HepG2 (cell line): ENCODE data around the gene COMMD7. TPM values are rescaled to one million over a fixed set of nuclear protein-coding genes. Genes with fewer than 3 reads are reported as not detected.

Source experiments
- ATAC-seq: fragments of 200-7000 bp; cut with Tn5 transposase; 3 replicates; pipeline ENCODE4 v1.9.1; 2020; ENCODE audit warnings: mild to moderate bottlenecking, moderate library complexity
- BruUV-seq: library from RNA; stranded (reverse); fragments of 400-500 nt; replicated peaks from 2 replicates; lab custom pipeline; 2021; lab: Mats Ljungman, UMichigan
- CTCF ChIA-PET: fragments of 300-600 bp; formaldehyde crosslinking; extraction: SDS; loops from one replicate; lab custom pipeline; 2021; ENCODE audit warnings: low total read pairs, inconsistent platforms, low intra/inter-chr PET ratio; lab: Yijun Ruan, JAX
- POLR2A ChIA-PET: fragments of 350-600 bp; sonication (Branson Sonifier 250); formaldehyde crosslinking; loops from one replicate; lab custom pipeline; 2020; ENCODE audit warnings: antibody characterized with exemption, inconsistent platforms; lab: Yijun Ruan, JAX
- DNase-seq: peaks from one replicate; pipeline ENCODE4 v3.0.0-alpha.2; 2015; ENCODE audit warnings: low spot score
- FAIRE-seq: peaks from 3 replicates; lab custom pipeline; 2011; peaks lifted over from hg19 to GRCh38; lab: Jason Lieb, UNC
- H2AFZ ChIP-seq: one replicate; pipeline ENCODE4 v1.6.1; 2011; ENCODE audit warnings: low read length, inconsistent platforms
- H3K27ac ChIP-seq: fragments of 300-600 bp; 3 replicates; pipeline ENCODE4 v1.8.0; 2011; ENCODE audit warnings: mixed run types, mild to moderate bottlenecking, mixed read lengths, low read length, inconsistent platforms; ENCODE audit not compliant: insufficient read depth; ENCODE audit errors: extremely low read length
- H3K27me3 ChIP-seq, 2 experiments: fragments of 200-600 bp in 1 of 2; 2 replicates in 1 of 2; 3 replicates in 1 of 2; pipeline versions ENCODE4 v1.6.0 to v1.8.0; 2011; ENCODE audit warnings: low read length in 2 of 2, mild to moderate bottlenecking in 2 of 2, moderate library complexity in 2 of 2, inconsistent platforms in 1 of 2; ENCODE audit not compliant: insufficient read depth in 2 of 2, control insufficient read depth in 1 of 2
- H3K36me3 ChIP-seq, 2 experiments: fragments of 200-600 bp in 1 of 2; replicated peaks in 1 of 2; 2 replicates in 1 of 2; 3 replicates in 1 of 2; pipeline versions ENCODE4 v1.5.1 to v1.8.0; 2011; ENCODE audit warnings: low read length in 2 of 2, inconsistent platforms in 1 of 2; ENCODE audit not compliant: insufficient read depth in 2 of 2, control insufficient read depth in 1 of 2
- H3K4me1 ChIP-seq: 2 replicates; pipeline ENCODE4 v1.5.1; 2012; ENCODE audit warnings: low read length, inconsistent platforms; ENCODE audit not compliant: insufficient read depth
- H3K4me2 ChIP-seq: 2 replicates; pipeline ENCODE4 v1.6.0; 2011; ENCODE audit warnings: low read depth, low read length, inconsistent platforms
- H3K4me3 ChIP-seq, 3 experiments: fragments of 200-600 bp in 1 of 3; sonication (generic), shearing (Covaris generic) in 1 of 3; replicated peaks in 1 of 3; 2 replicates each; pipeline ENCODE4 v1.5.1; 2011 to 2016; ENCODE audit warnings: low read length in 3 of 3, inconsistent platforms in 2 of 3, low read depth in 2 of 3, mild to moderate bottlenecking in 2 of 3, control low read depth in 1 of 3, mixed read lengths in 1 of 3; ENCODE audit not compliant: insufficient read depth in 1 of 3
- H3K79me2 ChIP-seq: one replicate; pipeline ENCODE4 v1.6.1; 2011; ENCODE audit warnings: low read length, inconsistent platforms; ENCODE audit not compliant: insufficient read depth
- H3K9ac ChIP-seq: 2 replicates; pipeline ENCODE4 v1.6.0; 2011; ENCODE audit warnings: mild to moderate bottlenecking, low read depth, low read length, inconsistent platforms; ENCODE audit not compliant: insufficient read depth
- H3K9me3 ChIP-seq: 2 replicates; pipeline ENCODE4 v1.5.1; 2012; ENCODE audit warnings: mild to moderate bottlenecking, low read length
- H4K20me1 ChIP-seq: 2 replicates; pipeline ENCODE4 v1.6.0; 2011; ENCODE audit warnings: inconsistent platforms, mild to moderate bottlenecking, low read length, moderate library complexity; ENCODE audit not compliant: insufficient read depth
- ARID2 ChIP-seq: sonication (generic); formaldehyde crosslinking; IDR thresholded peaks from 2 replicates; pipeline ENCODE4 v1.8.1; 2022; ENCODE audit warnings: mild to moderate bottlenecking, missing genetic modification reagents, borderline replicate concordance
- GZF1 ChIP-seq: sonication (generic); formaldehyde crosslinking; IDR thresholded peaks from 2 replicates; pipeline ENCODE4 v1.5.1; 2020; ENCODE audit warnings: mild to moderate bottlenecking, missing genetic modification reagents
- KMT2A ChIP-seq: sonication (generic); formaldehyde crosslinking; IDR thresholded peaks from 2 replicates; pipeline ENCODE4 v1.4.0; 2020; ENCODE audit warnings: missing genetic modification reagents
- RBAK ChIP-seq: sonication (generic); formaldehyde crosslinking; IDR thresholded peaks from 2 replicates; pipeline ENCODE4 v1.5.1; 2020; ENCODE audit warnings: mild to moderate bottlenecking, missing genetic modification reagents
- SNAPC2 ChIP-seq: sonication (generic); formaldehyde crosslinking; IDR thresholded peaks from 2 replicates; pipeline ENCODE4 v1.8.1; 2022; ENCODE audit warnings: mild to moderate bottlenecking, missing genetic modification reagents
- TEAD2 ChIP-seq: sonication (generic); formaldehyde crosslinking; IDR thresholded peaks from 2 replicates; pipeline ENCODE4 v1.9.0; 2021; ENCODE audit warnings: missing genetic modification reagents
- ZNF280B ChIP-seq: sonication (generic); formaldehyde crosslinking; IDR thresholded peaks from 2 replicates; pipeline ENCODE4 v1.5.0; 2020; ENCODE audit warnings: missing genetic modification reagents, mild to moderate bottlenecking, borderline replicate concordance
- ZNF552 ChIP-seq: sonication (generic); formaldehyde crosslinking; IDR thresholded peaks from 2 replicates; pipeline ENCODE4 v1.9.0; 2022; ENCODE audit warnings: missing genetic modification reagents, mild to moderate bottlenecking, borderline replicate concordance
- ZNF687 ChIP-seq: sonication (generic); formaldehyde crosslinking; IDR thresholded peaks from 2 replicates; pipeline ENCODE4 v1.5.1; 2020; ENCODE audit warnings: mild to moderate bottlenecking, missing genetic modification reagents, moderate library complexity
- WGBS: methylation state at CpG from one replicate; pipeline ENCODE4 v1.1.6; 2017; ENCODE audit warnings: low lambda C conversion rate; 5-methylcytosine and 5-hydroxymethylcytosine counted together
- in situ Hi-C: cut with HindIII; loops from 2 replicates; pipeline ENCODE4 v1.10.0; 2017; ENCODE audit warnings: low pct_unique_long_range_greater_than_20kb; ENCODE audit not compliant: extremely low pct_ligation_motif_present
- intact Hi-C: fragments of 100-400 bp; cut with micrococcal nuclease; formaldehyde crosslinking; loops from one replicate; pipeline ENCODE4 v1.10.0; 2022; ENCODE audit not compliant: unreplicated experiment
- polyA plus RNA-seq, 8 experiments: library from polyadenylated mRNA; depleted of rRNA in 3 of 8; stranded (reverse) in 7 of 8; unstranded in 1 of 8; fragments of >200 nt; fragmentation: Illumina TruSeq in 4 of 8; extraction: Trizol in 4 of 8; gene quantifications; 2 replicates each; pipeline versions ENCODE4 v1.2.1 to v1.2.3, GENCODE V29; 2011 to 2016; ENCODE audit warnings: low read depth in 4 of 8, missing spikeins in 1 of 8, mixed read lengths in 1 of 8; ENCODE audit not compliant: insufficient read depth in 1 of 8
- total RNA-seq, 5 experiments: library from RNA; depleted of rRNA; stranded (reverse); fragments of >200 nt; fragmentation: Illumina TruSeq; extraction: Trizol; gene quantifications; 2 replicates each; pipeline ENCODE4 v1.2.3, GENCODE V29; 2016; ENCODE audit warnings: low read depth in 1 of 5
- TF ChIP-seq, protein P1 (sequence below): IDR thresholded peaks from 2 replicates; pipeline ENCODE4 v1.6.1; 2016; ENCODE audit warnings: mild to moderate bottlenecking, missing biosample characterization, missing genetic modification reagents

The COMMD7 gene
- total and polyA plus RNA-seq, 2 of the 13 experiments (the other 11 are each of a cell fraction or from before 2014, with no cell fraction given), result 42.1 to 53.3 TPM

DNA sequence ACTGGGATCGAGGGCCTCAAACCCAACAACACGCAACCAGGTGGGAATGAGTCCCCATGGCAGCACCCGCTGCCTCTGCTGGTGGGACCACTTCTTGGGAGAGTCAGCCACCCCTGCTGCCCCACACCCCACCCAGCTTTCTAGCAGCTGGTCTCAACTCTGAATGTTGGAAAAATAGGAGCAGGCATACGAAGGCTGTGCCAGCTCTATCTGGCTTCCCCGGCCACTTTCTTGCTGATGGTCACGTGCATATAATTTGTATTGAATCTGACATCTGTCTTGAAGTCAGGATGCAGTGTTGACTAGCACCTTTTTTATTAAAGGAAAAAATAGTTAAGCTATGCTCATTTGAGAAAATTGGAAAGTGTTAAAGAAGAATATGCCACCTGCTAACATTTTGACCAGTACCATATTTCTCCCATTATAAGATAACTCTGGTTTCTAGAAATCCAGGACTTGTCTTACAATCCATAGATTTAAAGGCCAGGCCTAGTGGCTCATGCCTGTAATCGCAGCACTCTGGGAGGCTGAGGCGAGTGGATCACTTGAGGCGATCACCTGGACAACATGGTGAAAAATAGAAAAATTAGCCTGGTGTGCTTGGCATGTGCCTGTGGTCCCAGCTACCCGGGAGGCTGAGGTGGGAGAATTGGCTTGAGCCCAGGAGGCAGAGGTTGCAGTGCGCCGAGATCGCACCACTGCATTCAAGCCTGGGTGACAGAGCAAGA lies 49.6 kb upstream of the COMMD7 start:
- Histone ChIP-seq H3K4me3 (no peak overlapping the region), H3K36me3 (peaks cover 8 to 45% of the 10 kb centered on the region in 2 experiments; a peak in 3 of 5 replicates), H3K4me1 (peaks cover 10% of the 10 kb centered on the region; the same call in 1 of the 2 replicates), H3K9ac (no peak overlapping the region), H3K4me2 (no peak overlapping the region), H4K20me1 (no peaks in the 10 kb centered on the region)
- 94% methylated on average over 10 of the region's 13 CpGs for WGBS
- POLR2A ChIA-PET, result no interaction called here
- FAIRE-seq, result peak; percentile 66
- DNase-seq, result no peak
- in situ Hi-C loops (loop anchor here (5.0 kb wide), 1 partner anchor 99 kb away; no protein-coding TSS in a partner anchor), intact Hi-C loops (loop anchor here (5.0 to 10.0 kb wide), 3 partner anchors 34 to 419 kb away; partner anchors contain the start of genes BPIFB2 and SUN5)
- TF ChIP-seq TEAD2 (CRISPR knock-in tag), result no peak
- peak; percentile 87; the same call in 1 of the 2 replicates for TF ChIP-seq GZF1
- TF ChIP-seq, all 625 proteins: peak for 1
- H3K27ac ChIP-seq, result no peak overlapping the region
- no peaks in the 10 kb centered on the region for H3K79me2 ChIP-seq
- no peak overlapping the region for H2AFZ ChIP-seq
- CTCF ChIA-PET, result no interaction called here
- BruUV-seq, result no TSS peak
- no peaks in the 10 kb centered on the region for H3K27me3 ChIP-seq
- no peaks in the 10 kb centered on the region for H3K9me3 ChIP-seq
- no peak for ATAC-seq

DNA sequence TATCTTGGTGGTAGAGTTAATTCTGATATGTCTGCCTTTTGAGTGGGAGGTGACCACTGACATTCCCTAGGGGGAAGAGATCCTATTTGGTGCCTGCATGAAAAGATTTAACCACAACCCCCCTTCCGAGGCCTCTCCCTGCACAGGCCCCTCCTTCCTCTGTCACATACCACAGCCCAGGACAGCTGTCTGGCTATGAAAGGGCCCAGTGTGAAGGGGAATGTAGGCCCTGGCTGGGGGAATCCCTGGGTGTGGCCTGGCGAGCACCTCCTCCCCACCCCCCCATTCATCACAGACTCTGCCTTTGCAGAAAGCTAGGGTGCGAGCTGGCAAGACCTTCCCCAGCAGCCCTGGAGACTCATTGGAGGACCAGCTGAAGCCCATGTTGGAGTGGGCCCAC lies 49.0 kb upstream of the COMMD7 start:
- intact Hi-C loops, result loop anchor here (5.0 to 10.0 kb wide), 3 partner anchors 35 to 420 kb away; partner anchors contain the start of genes BPIFB2 and SUN5
- Histone ChIP-seq H3K4me2 (no peak overlapping the region), H3K27ac (no peak overlapping the region), H3K9me3 (no peaks in the 10 kb centered on the region), H3K27me3 (no peaks in the 10 kb centered on the region), H3K4me3 (no peak overlapping the region), H3K79me2 (no peaks in the 10 kb centered on the region), H3K9ac (no peak overlapping the region), H4K20me1 (no peaks in the 10 kb centered on the region), H3K36me3 (peaks cover 8 to 48% of the 10 kb centered on the region in 2 experiments; a peak in 3 of 5 replicates), H2AFZ (no peak overlapping the region), H3K4me1 (peaks cover 10% of the 10 kb centered on the region; the same call in 1 of the 2 replicates)
- ATAC-seq, result peak; percentile 36; the same call in 2 of the 3 replicates
- FAIRE-seq, result no peak
- in situ Hi-C loops, result loop anchor here (5.0 kb wide), 1 partner anchor 100 kb away; no protein-coding TSS in a partner anchor
- POLR2A ChIA-PET, result no interaction called here
- 89% methylated on average over 3 of the region's 3 CpGs for WGBS
- no TSS peak for BruUV-seq
- peak; percentile 75 for DNase-seq
- CTCF ChIA-PET, result no interaction called here
- 0 out of 2 replicates have a peak, but pooled peaks have one; percentile 50 for TF ChIP-seq ZNF280B
- TF ChIP-seq ZNF687 (CRISPR knock-in tag), result peak; percentile 20; the same call in 1 of the 2 replicates
- no peak for TF ChIP-seq KMT2A (CRISPR knock-in tag)
- peak; percentile 66; the same call in 1 of the 2 replicates for TF ChIP-seq SNAPC2 (CRISPR knock-in tag)
- no peak for TF ChIP-seq RBAK (CRISPR knock-in tag)
- TF ChIP-seq, protein P1, sequence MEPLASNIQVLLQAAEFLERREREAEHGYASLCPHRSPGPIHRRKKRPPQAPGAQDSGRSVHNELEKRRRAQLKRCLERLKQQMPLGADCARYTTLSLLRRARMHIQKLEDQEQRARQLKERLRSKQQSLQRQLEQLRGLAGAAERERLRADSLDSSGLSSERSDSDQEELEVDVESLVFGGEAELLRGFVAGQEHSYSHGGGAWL (CRISPR knock-in tag), result no peak
- no peak for TF ChIP-seq ZNF552
- TF ChIP-seq ARID2 (CRISPR knock-in tag), result peak; percentile 46; the same call in 1 of the 2 replicates
